Suppressor macrophage treated with lipopolysaccharide for 1 hour (primary cell): ENCODE results near the gene PGM2.

ENCODE experiments used
- DNase-seq, 3 donors: peaks; one replicate each; pipeline ENCODE4 v3.0.0-alpha.2; 2020 to 2022

The PGM2 gene

DNA sequence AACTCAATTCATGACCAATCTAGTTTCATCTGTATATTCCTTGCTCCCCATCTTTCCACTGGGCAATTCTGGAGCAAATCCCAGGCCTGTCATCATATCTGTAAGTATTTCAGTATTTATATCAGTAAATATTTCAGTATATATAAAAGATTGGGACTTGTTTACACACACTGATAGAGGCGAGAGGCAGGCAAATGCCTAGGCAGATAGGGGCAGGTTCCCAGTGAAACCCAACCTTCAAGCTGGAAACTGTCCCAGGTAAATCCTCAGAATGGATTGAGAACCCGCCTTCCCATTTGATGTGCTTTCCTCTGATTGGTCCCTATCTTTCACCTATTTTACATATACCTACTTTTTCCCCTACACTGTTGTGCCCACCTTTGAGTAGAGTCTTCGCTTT is 40.6 kb downstream of the PGM2 start:
- no peak for DNase-seq

DNA sequence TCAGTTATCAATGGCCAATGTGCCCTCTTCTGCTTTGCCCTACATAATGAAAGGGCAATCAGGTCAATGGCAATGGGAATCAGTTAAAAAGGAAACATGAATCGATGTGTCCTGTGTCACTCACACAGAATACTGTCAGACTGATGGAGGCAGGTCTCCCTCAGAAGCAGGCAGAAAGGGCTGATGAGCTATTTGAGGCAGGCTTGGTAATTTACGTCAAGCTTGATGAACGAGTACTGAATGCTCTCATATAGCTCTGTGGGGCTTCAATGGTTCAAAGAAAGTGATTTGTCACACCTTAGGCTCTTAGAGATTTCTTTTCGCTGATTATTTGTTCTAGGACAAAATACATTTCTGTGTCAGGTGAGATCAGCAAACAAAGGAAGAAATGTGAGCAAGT is 41.8 kb downstream of the PGM2 start:
- DNase-seq, result no peak

DNA sequence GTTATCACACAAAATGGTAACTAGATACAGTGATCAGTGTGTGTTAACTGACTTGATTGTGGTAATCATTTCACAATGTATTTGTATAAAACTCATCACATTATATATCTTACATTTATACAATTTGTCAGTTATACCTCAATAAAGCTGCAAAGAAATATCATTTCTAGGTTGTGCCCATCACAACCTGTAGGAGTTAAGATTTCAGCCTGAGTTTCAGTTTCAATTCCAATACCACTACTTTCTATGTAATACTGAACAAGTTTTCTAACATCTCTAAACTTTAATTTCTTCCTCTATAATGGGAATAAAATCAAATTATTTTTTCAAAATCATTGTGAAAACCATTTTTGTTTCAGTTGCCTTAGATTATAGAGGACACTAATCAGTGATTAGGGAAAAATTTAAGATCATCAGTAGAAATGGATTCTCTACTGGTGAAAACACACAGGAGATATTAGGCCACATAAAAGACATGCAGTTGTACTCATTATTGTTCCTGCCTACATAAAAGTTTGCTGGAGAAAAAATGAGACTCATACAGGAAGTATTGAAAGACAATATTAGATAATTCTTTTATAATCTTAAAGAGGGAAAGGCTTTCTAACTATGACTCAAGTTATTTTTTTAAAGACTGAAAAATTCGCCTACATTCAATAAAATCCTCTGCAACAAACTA is 46.0 kb downstream of the PGM2 start:
- no peak for DNase-seq

DNA sequence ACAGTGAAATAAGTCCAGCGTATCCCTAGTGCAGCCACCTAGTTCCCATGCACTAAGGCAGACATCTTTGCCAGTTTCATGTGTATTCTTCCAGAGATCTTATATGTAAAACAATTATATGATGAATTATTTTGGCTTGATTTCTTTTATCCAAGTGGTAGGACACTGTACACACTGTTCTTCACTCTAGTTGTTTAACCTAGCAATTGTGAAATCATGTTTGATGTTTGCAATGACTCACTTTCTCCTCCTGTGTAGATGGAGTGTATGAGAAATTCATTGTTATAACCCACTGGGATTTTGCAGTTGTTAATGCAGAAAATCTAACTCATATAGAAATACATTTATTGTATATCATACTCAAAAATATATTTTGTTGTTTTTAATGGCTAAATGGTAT is 46.9 kb downstream of the PGM2 start:
- DNase-seq, result peak in 2 of 3 donors; percentile 52 to 54

DNA sequence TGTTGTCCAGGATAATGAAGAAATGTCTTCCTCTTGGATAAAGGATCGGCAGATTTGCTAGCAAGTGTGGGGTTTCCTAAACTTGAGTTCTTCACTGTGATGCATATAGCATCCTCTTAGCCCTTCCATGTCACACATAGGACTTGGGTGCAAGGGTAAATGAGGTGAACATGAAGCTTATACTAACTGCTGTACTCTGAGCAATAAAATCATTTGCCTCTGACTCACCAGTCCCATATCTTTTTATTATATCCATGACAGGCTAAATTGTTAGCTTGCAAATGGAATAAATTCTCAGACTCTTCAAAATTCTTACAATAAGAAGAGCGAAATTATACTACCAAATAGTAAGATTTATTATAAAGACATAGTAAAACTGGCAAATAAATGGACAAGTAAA is 49.7 kb downstream of the PGM2 start:
- DNase-seq, result no peak

DNA sequence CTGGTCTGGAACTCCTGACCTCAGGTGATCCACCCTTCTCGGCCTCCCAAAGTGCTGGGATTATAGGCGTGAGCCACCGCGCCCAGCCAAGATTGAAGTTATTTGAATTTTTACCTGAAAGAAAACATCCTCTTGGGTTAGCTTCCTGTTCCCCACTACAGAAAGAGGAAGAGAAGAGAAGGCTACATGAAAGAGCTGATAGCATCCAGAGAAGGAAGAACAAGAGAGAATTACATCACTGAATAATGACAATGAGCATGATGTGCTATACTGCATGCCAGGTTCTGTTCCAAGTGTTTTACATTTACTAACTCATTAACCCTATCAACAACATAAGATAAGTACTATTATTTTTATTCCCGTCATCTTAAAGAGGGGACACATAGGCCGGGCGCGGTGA is 52.9 kb downstream of the PGM2 start:
- DNase-seq, result peak in 2 of 3 donors; percentile 42 to 43

DNA sequence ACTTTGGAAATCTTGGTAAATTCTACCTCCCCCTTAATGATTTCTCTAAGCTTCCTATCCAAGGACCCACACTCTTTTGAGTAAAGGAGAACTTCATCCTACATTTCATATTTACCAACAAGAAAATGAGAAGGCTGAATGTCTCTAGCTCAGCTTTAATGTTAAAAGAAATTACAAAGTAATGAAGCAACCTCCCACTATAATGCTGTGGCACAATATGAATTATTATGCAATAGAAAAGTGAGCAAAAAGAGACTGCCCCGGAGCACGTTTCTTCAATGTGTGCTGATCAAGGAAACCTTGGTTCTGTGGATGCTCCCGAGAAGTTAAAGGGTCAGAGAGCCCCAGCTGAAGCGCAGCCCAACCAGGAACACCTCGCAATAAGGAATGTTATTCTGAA is 55.3 kb downstream of the PGM2 start:
- peak in 2 of 3 donors; percentile 51 to 52 for DNase-seq

DNA sequence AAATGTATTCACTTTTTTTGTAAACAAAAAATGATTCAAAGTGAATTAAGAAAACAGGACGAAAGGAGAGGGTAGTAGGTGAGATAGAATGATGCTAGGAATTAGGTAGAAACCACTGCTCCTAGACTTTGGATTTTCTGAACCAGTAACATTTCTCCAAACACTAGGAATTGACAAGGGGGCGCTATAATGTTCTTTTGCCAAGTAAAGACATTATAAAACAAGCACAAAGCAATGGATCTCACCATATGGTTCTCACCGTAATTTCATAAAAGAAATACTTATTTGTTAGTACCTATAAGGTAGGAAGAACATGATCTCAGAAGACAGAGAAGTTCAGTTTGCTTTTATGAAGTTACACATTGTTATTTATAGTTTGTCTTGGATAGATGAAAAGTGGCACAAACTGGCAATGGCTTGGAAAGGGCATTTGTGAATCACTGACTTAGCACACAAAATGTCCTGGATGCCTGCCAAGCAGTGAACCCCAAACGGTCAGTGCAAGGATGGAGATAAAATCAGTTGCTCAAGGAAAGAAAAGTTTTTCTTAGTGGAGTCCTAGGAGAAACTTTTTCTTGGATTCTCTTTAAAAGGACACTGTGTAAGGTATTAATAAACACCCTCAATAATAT is 56.3 kb downstream of the PGM2 start:
- peak in 1 of 3 donors; percentile 32 for DNase-seq

DNA sequence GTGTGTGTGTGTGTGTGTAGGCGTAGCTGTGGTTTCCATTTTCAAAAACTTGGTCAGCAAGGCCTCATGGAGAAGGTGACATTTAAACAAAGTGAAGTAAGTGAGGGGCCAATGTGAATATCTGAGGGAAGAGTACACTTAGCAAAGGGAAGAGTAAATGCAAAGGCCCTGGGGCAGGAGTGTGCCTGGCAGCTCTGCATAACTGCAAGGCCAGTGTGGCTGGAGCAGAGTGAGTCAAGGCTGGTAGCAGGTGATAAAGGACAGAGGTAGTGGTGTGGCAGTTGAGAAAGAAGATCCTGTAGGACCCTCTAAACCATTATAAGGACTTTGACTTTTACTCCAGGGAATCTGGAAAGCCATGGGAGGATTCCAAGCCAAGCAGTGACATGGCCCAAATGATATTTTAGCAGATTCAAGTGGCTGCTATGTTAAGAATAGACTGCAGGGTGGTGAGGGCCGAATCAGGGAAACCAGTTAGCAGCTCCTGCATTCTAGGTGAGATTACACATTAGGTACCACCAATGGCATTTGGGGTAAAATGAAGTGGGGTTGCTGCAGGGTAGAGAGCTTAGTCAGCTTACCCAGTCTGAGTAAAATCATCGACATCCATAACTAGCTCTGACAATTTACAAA is 58.5 kb downstream of the PGM2 start:
- no peak for DNase-seq

DNA sequence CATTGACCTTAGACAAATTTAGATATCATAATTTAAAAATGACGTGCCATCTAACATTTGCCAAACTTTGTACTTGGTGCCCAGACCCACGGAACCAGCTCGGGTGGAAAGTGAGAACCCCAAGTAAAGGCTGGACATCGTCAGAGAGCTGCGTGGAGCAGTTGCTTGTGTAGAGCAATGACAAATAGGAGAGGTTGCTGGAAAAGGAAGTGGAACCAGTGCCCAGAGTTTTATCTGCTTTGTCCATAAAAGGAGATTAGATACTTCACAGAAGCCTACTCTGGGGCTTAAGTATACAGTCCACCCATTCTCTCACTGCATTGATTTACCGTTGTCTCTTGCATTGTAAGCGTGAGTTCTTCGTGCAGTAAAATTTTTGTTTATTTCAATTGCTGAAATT is 59.0 kb downstream of the PGM2 start:
- peak; percentile 50 to 59 (median 58) for DNase-seq

DNA sequence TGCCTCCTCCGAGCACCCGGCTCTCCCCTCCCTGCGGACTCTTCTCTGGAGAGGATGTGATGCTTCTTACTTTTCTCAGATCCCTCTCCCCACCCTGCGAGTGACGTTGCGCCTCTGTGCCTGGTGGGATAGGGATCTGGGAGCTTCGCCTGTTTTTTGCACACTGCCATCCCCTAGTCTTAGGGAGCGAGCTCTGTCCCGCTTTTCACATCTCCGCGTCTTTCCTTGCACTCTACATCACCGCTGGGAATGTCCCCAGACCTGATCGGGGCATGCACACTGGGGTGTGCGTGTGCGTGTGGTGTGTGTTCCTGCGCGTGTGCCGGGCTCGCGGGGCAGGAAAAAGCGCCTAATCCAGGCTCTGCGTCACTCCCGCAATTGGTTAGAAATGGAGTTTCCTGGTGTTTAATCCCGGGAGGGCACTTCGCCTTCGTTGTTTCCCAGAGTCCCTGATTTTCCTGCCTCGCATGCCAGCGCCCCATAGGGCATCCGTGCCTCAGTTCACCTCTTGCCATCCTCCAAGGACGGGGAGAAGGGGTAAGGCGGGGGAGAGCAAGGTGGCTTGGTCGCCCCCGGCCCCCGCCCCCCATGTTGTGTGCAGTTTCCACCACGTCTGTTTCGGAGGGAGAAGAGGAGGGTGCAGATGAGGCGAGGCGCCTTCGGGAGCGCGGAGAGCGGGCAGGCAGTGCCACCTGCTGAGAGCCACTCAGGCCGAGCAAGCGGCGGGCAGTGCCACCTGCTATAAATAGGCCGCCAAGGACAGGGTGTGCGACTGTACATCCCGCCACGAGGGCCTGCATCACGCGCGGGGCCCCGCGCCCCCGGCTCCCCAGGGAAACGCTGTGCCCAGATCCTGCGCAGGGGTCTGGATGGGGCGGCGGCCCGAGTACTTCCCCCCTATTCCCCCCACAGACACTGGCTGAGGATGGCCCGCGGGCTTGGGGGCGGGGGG is 63.6 kb downstream of the PGM2 start:
- DNase-seq, result peak in 2 of 3 donors; percentile 31 to 39

DNA sequence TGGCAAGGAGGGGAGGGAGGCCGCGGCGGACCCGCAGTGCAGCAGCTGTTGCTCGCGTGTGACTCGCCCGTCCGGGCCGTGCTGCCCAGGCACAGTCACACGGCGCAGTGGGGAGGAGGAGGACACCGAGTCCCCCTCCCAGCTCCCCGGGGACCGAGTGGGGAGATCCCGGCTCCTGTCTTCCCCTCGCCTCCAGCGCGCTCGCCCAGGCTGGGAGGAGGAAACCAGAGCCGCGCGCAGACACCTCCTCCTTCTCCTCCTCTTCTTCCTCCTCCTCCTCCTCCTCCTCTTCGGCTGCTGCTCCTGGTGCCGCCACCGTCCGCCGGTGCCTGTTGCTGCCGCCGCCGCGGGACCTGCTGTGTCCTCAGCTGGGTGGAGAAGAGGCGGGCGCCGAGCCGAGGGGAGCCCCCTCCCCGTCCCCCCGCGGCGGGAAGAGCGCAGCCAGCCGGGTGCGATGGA is 64.3 kb downstream of the PGM2 start, which contains the start of gene TBC1D1:
TBC1D1 (plus strand) TSS at position 284 of the 459 bp plus-strand sequence. CDS start 11,012 bp downstream, outside the sequence.
- peak; percentile 87 to 95 (median 90) for DNase-seq

DNA sequence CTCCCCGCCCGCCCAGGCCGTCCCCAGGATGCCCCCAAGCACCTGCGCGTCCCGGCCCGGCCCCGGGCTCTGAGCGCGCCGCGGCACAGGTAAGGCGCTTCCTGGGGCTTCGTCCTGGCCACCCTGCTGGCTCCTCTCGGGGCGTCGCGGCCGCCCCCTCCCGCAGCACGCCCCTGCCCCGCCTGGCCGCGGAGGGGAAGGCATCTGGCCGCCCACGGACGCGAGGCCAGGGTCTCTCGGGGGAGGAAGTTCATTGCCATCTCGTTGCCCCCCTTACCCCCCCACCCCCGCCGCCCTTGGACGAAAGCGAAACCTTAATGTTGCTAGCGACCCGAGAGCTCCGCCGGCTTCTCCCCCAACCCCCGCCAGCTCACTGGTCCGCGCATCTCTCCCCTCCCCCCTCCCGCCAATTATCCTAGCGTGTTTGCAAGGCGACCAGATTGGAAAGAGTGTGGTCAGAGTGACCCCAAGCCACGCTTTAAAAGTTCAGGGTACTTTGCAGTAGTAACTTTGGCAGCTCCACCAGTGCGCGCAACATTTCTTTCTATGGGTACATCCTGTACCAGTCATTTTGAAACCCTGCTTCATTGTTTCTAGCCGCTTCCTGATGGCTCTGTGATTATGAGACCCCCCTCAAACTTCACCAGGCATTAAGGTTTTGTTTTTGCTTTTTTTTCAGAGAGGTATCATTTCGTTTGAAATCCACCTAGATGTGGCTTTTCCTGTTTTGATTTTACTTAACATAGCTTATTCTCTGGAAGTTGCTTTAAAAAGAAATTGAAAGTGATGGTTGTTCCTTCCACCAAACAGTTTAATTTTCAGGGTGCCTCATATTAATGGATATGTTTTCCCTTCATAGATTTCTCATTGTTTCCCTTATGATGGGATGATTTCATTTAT is 65.0 kb downstream of the PGM2 start:
- DNase-seq, result peak; percentile 48 to 76 (median 59)

DNA sequence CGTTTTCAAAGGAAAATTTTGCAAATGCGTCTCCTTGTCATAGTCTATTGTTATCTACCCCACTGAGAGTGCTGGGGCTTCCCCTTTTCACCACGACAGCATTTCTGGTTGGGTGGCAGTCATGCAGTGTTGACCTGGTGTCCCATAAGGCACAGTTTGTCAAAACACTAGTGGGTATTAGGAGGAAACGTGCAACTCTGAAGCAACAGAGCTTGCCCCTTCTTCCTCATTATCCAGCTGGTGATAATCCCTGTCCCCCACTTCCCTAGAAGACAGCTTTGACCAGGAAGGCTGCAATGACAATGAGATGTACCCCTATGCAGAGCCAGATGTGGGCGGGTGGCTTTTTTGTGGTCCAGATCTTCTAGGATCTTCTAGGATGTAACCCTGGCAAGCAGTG is 66.2 kb downstream of the PGM2 start:
- DNase-seq, result peak; percentile 64 to 73 (median 70)

DNA sequence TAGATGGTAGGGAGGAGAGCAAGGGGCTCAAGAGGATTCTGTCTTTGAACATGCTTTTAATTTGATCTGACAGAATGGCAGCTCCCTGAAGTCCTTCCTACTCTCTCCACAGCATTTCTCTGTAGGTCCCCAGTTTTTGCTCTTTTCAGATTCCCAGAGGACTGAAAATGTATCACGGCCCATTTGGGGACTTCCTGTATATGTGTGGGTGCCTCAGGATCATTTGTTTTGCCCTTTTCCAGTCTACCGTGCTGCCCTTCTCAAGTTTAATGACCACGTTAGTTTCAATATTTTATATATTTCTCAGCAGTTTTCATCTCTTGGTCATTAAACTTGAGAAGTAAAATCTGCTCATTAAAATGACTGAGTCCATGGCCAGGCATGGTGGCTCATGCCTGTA is 66.7 kb downstream of the PGM2 start:
- DNase-seq, result no peak

DNA sequence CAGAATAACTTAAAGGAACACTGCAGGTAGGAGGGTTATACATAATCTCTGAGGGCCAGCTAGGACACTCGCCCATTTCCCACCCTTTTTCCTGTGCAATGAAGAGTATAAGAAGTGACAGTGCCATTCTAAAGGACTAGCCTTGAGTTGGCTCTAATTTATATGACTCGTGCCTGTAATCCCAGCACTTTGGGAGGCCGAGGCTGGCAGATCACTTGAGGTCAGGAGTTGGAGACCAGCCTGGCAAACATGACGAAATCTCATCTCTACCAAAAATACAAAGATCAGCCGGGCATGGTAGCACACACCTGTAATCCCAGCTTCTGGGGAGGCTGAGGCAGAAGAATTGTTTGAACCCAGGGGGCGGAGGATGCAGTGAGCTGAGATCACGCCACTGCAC is 68.8 kb downstream of the PGM2 start:
- DNase-seq, result no peak

DNA sequence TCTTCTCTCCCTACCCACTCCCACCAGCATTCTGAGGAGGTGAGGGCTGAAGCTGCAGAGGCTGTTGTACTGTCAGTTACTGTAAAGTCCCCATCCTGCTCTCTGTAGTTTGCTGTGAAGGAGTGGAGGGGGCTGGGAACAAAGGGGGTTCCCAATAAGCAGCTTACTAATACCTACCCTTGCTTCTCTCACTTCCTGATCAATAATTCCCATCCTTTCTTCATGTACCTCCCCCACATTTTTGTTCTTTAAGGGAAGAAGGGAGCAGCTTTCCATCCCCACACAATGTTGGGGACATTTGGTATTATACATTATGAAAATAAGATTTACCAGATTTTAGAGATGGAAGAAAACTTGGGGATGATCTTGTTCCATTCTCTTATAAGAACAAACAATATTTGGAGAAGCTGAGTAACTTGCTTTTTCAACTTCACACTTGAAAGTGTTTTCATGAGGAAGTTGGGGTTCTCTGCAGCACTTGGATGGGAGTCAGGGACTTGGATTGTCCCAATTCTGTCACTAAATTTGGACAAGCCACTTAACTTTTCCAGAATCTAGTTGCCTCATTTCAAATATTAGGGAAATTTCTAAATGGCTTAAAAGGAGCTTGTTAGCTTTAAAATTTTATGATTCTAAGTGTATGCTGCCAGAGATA is 69.8 kb downstream of the PGM2 start:
- DNase-seq, result peak; percentile 46 to 55 (median 47)

DNA sequence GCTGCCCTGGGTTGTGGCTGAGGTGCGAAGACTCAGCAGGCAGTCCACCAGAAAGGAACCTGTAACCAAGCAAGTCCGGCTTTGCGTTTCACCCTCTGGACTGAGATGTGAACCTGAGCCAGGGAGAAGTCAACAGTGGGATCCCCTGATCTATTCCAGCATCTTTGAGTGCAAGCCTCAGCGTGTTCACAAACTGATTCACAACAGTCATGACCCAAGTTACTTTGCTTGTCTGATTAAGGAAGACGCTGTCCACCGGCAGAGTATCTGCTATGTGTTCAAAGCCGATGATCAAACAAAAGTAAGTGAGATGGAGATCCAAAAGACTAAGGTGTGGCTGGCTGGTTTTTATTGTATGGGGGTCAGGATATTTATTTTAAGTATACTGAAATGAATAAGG is 75.7 kb downstream of the PGM2 start:
- no peak for DNase-seq

DNA sequence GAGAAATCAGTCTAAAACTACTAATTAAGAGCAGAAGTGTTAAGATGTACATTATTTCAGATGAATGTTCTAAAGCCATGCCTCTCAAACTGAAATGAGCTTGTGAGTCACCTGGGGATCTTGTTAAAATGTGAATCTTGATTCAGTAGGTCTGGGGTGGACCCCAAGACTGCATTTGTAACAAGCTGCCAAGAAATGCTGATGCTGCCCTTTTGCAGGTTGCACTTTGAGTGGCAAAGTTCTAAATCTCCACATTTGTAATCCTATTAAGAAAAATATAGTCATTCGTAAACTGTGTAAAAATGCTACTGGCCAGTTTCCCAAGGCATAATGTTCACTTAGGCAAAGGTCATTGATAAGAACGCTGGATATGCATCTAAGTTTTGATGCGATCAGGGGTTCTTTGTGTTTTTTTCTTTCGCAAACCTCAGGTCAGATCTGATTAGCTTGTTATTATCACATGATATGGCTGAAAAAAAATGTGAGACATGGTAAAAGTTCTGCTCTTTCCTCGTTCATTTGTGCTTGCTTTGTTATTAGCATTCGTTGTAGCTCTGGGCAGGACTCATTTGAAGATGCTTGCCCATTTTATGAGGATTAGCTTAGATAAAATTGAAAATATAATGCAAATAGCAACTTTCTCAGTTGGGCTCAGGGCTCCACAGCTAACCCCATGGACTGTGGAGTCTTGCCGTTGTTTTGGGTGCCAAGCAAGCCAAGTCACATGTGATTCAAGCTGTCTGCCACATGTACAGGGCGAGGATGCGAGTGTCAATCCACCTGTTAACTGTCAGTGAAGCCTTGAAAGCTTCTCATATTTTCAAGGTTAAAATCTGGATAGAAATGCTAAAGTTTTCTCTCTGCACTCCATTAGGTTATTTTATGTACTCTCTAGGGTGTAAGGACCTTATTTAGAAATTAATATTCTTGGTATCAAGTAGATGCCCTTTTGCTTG is 76.5 kb downstream of the PGM2 start:
- DNase-seq, result no peak

DNA sequence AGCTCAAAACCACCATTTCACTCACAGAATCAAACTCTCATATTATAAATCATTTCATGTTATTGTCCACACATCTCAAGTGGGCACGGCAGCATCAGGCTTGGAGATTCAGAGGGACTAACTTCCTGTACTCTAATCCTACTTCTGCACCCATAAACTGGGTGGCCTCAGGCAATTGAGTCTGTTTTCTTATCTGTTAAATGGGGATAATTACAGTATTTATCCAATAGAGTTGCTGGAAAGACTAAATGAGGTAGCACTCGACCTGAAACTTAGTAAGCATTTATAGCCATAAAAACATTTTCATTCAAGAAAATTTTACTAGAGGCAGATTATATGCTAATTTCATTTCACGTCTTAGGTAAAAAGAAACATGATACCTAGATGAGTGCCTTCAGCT is 77.4 kb downstream of the PGM2 start:
- DNase-seq, result no peak
